Measurements from ENCODE around the gene FAM13A.

DNA sequence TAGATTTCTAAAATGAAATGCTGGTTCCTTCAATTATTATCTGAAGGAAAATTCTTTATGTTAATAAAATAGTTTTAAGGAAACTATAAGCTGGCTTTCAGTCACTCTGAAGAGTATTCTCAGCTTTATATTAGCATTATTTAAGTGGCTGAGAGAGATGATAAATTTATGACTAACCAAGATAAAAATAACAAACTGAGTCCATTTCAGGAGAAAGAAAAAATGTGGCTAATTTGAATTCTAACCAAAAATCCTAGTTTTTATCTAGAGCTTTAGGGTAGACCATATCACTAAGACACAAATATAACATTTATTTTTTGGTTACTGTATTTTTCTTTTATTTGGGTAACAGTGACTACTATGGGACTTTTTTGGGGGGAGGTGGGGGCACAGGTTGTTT, 299.9 kb downstream of the FAM13A start:
- TF ChIP-seq, protein P1, sequence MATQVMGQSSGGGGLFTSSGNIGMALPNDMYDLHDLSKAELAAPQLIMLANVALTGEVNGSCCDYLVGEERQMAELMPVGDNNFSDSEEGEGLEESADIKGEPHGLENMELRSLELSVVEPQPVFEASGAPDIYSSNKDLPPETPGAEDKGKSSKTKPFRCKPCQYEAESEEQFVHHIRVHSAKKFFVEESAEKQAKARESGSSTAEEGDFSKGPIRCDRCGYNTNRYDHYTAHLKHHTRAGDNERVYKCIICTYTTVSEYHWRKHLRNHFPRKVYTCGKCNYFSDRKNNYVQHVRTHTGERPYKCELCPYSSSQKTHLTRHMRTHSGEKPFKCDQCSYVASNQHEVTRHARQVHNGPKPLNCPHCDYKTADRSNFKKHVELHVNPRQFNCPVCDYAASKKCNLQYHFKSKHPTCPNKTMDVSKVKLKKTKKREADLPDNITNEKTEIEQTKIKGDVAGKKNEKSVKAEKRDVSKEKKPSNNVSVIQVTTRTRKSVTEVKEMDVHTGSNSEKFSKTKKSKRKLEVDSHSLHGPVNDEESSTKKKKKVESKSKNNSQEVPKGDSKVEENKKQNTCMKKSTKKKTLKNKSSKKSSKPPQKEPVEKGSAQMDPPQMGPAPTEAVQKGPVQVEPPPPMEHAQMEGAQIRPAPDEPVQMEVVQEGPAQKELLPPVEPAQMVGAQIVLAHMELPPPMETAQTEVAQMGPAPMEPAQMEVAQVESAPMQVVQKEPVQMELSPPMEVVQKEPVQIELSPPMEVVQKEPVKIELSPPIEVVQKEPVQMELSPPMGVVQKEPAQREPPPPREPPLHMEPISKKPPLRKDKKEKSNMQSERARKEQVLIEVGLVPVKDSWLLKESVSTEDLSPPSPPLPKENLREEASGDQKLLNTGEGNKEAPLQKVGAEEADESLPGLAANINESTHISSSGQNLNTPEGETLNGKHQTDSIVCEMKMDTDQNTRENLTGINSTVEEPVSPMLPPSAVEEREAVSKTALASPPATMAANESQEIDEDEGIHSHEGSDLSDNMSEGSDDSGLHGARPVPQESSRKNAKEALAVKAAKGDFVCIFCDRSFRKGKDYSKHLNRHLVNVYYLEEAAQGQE (IDR thresholded peaks at IDR 0.05; ENCODE audit: insufficient replicate concordance, low read depth), result no peak
- TF ChIP-seq, protein P2, sequence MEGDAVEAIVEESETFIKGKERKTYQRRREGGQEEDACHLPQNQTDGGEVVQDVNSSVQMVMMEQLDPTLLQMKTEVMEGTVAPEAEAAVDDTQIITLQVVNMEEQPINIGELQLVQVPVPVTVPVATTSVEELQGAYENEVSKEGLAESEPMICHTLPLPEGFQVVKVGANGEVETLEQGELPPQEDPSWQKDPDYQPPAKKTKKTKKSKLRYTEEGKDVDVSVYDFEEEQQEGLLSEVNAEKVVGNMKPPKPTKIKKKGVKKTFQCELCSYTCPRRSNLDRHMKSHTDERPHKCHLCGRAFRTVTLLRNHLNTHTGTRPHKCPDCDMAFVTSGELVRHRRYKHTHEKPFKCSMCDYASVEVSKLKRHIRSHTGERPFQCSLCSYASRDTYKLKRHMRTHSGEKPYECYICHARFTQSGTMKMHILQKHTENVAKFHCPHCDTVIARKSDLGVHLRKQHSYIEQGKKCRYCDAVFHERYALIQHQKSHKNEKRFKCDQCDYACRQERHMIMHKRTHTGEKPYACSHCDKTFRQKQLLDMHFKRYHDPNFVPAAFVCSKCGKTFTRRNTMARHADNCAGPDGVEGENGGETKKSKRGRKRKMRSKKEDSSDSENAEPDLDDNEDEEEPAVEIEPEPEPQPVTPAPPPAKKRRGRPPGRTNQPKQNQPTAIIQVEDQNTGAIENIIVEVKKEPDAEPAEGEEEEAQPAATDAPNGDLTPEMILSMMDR (IDR thresholded peaks at IDR 0.05; ENCODE audit: insufficient read depth, low read length), result no peak
- TF ChIP-seq POLR2AphosphoS5 (IDR thresholded peaks at IDR 0.05; ENCODE audit: low read depth) (no peak), SPI1 (IDR thresholded peaks at IDR 0.05; ENCODE audit: borderline replicate concordance, low read depth) (no peak), GABPA (IDR thresholded peaks at IDR 0.05; ENCODE audit: low read depth) (no peak)

Measured in HL-60 (cell line).